ENCODE measurements around the gene EMX1. TPM values are rescaled to one million over a fixed set of nuclear protein-coding genes. Genes with fewer than 3 reads are reported as not detected.
"Not testable (repeated sequence)": the region's sequence is repeated elsewhere in the genome, so short reads cannot be mapped to it uniquely, and the experiment has no call there.

Gene EMX1
- polyA plus RNA-seq, 4 donors = 44.8 to 76.8 (median 52.2) TPM

- DNase-seq (ENCODE audit: low read depth in 4 of 4, low spot score in 2 of 4) = no peak
Measured at GRCh38 chr2:72898585-72898906, 18.8 kb upstream of the EMX1 start.

DNA sequence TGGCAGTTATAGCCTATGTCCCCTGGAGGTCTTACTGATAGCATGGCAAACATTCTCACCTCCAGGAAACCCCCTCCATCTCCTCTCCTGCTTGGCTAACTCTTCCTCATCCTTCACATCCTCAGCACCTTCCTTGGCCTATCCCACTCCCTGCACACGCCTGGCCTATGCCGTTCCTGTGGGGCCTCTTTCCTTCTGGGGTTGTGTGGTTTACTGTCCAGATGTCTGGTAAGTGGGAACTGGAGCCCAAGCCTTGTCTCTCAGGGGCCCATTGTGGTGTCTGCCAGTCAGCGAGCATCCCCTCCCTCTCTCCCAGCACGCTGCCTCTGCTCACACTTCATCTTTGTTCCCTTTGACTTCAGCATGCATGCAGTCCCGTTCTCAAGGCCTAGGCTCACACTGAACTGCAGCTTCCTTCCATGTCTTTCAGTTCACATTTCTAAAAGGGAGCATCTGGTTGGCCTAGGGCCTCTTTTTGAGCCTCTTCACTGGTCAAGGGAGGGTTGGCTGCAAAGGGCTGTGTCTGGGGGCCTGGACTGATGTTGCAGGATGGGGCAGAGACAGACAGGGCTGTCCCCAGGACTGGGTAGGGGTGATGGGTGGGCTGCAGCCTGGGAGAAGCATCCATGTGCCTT, 17.0 kb upstream of the EMX1 start:
- DNase-seq (ENCODE audit: low read depth in 4 of 4, low spot score in 2 of 4) = no peak

DNA sequence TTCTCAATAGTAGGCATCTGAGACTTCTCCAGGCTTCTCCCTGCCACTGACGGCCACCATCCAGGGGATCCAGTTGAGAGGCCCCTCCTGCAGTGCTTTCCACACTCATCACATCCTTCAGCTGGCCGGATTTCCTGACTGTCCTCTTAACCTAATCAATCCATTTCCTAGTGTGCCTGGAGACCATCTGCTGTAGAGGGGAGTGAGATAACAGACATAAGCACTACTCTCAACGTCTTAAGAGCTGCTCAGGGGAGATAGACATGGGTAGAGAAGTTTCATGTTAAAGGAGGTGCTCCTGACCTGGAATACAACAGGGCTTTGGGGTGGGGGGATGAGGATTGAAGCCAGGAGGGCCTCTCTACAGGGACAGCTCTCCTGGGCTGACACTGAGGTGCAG, 15.9 kb upstream of the EMX1 start:
- no peak for DNase-seq (ENCODE audit: low read depth in 4 of 4, low spot score in 2 of 4)

DNA sequence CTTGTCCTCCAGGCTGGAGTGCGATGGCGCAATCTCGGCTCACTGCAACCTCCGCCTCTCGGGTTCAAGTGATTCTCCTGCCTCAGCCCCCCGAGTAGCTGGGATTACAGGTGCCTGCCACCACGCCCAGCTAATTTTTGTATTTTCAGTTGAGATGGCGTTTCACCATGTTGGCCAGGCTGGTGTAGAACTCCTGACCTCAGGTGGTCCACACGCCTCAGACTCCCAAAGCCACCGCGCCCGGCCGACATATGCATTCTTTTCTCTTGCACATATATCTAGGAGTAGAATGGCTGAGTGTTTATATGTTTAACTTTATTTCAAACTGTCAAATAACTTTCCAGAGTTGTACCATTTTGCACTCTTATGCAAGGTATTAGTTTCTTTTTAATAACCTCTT, 9.9 kb upstream of the EMX1 start:
- DNase-seq (ENCODE audit: low read depth in 4 of 4, low spot score in 2 of 4) = not testable (repeated sequence)

GRCh38 chr2:72908741-72909140, 8.6 kb upstream of the EMX1 start:
- no peak for DNase-seq (ENCODE audit: low read depth in 4 of 4, low spot score in 2 of 4)

- DNase-seq (ENCODE audit: low read depth in 4 of 4, low spot score in 2 of 4) = no peak
Measured at GRCh38 chr2:72911256-72911655, 6.1 kb upstream of the EMX1 start.

DNA sequence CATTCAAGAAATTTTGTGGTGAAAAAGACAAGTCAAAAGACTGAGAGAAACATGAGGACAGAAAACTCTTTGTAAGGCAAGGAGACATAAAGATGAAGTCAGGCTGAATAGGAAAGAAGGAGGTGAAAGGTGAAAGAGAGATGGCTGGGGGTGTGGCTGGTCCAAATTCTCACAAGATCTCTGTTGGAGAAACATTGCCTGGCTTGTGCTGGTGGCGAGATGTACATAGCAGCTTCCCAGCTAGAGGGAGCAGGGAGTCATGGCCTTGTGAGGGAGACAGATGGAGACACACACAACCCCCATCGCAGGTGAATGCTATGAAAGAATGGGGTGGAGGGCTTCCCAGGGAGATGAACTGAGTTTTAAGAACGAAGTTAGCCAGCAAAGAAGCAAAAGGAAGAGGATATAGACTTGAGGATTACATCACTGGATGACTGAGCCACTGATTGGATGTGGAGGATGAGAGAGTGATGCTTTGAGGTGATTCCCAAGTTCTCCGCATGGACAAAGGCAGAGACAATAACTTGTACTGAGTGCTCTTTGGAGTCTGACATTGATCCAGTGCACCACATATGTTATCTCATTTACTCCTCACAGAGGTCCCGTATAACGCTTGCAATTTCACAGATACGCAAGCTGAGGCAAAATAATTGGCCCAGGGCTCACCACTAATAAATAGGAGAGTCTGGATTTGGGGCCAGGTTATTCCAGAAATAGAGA, 3.7 kb upstream of the EMX1 start:
- DNase-seq (ENCODE audit: low read depth in 4 of 4, low spot score in 2 of 4) = no peak

- no peak for DNase-seq (ENCODE audit: low read depth in 4 of 4, low spot score in 2 of 4)
Measured at GRCh38 chr2:72914206-72914559, 3.1 kb upstream of the EMX1 start.

DNA sequence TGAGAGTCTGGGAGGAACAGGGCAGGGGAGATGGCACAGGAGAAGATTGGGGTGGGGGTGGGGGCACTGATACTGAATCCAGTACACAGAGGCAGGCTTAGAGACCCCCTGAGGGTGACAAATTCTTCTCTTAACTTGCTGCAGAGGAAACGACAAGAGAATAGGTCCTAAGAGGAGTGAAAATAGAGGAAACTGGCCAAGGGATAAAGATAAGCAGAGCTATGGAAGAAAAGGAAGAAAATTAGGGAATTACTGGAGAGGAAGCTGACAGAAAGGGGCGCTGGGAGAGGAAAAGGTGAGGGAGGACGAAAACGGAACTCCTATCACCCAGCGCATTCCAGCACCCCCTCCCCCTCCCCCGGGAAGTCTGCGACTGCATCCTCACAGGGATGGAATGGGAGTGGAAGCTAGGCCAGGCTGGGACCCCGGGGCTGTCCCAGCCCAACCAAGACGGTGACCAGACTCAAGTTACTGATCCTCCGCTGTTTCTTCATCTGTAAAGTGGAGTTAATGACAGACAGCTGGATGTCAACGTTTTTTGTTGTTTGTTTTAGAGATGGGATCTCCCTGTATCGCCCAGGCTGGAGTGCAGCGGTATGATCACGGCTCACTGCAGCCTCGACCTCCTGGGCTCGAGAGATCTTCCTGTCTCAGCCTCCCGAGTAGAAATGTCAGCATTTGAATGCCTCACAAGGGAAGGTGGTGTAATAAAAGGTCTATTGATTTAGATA, 2.6 kb upstream of the EMX1 start:
- no peak for DNase-seq (ENCODE audit: low read depth in 4 of 4, low spot score in 2 of 4)

GRCh38 chr2:72915320-72915906, 1.9 kb upstream of the EMX1 start:
- DNase-seq (ENCODE audit: low read depth in 4 of 4, low spot score in 2 of 4) = no peak

DNA sequence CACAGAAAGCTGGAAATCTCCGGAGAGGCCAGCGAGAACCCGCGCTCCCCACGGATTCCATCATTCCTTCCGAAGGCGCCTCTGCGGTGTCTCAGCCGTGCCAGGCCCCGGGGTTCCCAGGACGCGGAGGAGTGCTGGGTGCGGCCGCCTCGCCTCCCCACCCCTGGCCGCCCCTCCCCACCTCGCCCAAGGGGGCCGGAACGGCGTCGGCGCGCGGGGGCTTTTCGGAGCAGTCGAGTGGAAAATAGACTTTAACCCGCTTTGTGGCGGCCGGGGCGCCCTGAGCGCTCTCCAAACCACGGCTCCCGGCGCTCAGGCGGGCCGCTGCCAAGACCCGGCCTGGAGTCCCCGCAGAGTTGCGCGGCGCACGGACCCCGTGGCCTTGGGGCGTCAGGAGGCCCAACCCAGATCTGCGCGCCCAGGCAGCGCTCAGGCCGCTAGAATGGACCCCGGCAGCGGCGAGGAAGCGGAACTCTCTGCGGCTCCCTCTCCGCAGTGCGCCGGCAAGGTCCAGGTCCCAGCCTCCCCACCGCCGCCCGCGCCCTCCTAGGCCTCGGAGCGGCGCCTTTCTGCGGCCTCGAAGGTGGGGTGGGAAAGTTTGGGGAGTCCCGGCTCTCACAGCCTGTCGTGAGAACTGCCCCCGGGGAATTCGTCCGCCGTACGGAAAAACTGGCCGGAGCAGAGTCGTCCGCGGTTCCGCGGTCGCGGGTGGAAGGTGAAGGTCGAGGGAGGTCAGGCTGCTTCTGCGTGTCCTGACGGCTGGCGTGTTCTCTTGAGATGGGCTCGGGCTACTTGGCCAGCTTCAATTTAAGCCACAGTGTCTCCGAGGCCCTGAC, 1.2 kb upstream of the EMX1 start:
- no peak for DNase-seq (ENCODE audit: low read depth in 4 of 4, low spot score in 2 of 4)

DNA sequence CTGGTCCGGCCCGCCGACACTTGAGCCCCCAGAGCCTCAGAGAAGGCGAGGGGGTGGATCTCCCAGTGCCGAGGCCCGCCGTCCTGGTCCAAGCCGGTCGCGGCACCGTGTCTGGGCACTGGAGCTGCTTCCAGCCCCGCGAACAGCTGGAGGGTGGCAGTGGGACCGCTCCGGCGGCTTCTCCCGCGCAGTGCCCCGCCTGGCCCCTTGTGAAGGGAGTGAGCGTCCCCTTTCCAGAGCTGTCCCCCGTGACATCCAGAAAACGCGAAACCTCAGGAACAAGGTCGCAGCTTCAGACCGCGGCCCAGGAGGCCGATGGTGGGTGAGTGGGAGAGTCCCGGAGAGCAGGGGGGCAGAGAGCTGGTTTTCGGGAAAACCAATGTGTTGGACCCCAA, 579 bp upstream of the EMX1 start:
- DNase-seq (ENCODE audit: low read depth in 4 of 4, low spot score in 2 of 4) = no peak

- no peak for DNase-seq (ENCODE audit: low read depth in 4 of 4, low spot score in 2 of 4)
Measured at GRCh38 chr2:72917877-72918553, 696 bp downstream of the EMX1 start.

DNA sequence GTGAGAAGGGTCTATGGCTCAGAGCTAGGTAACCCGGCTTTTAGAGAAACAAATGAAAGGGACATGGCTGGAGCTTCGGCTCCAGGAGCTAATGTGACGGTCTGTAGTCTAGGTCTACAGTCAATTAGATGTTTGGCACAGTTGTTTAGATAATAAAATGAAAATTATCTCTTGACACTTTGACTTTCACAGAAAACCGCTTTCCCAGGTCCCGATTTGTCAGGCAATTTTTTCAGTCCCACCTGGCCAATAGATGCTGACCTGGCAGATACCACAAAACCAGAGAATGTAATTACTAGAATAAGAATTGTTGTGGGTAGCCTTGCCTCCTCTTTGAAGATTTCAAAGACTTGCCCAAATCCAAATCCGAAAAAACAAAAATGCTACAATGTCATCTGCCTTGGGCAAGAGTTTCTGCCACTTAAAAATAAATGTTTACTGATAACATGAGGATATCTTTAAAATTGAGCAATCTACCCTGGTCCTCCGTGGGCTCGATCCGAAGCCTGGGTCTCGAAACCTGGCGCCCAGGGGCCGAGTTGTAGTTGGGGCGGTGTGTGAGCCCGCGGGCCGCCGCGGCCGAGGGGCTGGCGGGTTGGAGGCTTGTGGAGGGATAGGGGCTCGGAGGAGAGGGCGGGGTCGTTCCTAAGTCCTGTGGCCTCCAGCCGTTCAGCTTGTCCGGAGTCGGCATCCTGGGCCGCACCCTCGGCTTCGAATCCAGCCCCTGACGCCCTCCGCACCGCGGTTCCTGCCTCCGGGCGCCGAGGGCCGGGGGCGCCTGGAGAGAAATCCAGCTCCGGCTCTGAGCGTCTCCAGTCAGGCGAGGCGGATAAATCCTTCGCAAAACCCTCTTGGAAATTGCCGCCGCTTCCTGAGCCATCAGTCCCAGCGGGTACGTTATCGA, 2.3 kb downstream of the EMX1 start:
- DNase-seq (ENCODE audit: low read depth in 4 of 4, low spot score in 2 of 4) = no peak

- no peak for DNase-seq (ENCODE audit: low read depth in 4 of 4, low spot score in 2 of 4)
Measured at GRCh38 chr2:72920318-72921087, 3.2 kb downstream of the EMX1 start.

GRCh38 chr2:72921088-72921851, 4.0 kb downstream of the EMX1 start:
- no peak for DNase-seq (ENCODE audit: low read depth in 4 of 4, low spot score in 2 of 4)

DNA sequence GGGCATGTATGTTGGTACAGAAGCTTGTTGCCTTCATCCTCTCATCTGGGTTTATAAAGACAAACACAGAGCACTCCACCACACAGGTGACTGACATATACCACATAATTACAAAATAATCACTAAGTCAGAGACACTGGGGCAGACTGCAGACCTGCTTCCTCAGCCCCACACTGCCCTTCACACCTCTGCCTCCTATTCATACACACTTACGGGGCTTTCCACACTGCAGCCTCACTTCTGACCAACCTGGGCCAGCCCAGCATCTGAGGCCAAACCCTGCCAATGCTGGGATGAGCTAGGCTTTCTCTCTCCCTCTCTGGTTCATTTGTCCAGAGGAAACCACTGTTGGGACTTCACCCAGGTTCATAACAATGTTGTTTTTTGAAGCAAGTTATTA, 4.5 kb downstream of the EMX1 start:
- DNase-seq (ENCODE audit: low read depth in 4 of 4, low spot score in 2 of 4) = no peak

DNA sequence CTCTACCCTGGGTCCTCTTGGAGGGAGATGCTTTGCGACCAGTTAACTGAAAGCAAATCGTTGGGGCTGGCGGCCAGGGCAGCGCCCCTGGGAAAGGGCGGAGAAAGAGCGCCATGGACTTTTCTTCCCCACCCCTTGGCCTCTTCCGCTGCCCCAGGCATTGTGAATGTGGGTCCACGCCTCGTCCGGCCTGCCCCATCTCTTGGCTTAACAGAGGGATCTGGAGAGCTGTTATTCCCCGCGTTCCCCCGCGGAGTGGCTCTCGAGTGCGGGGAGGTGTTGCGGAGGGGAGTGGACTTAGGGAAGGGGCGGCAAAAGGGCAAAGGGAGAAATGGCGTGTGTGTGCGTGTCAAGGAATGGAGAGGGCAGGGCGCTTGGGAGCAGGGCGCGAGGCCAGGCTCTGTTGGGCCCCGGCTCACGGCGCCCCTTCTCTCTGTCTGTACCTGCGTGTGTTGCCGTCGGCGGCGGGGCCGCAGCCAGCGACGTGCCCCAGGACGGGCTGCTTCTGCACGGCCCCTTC, 6.6 kb downstream of the EMX1 start:
- DNase-seq (ENCODE audit: low read depth in 4 of 4, low spot score in 2 of 4) = no peak

Data from left renal cortex interstitium (tissue), 4 donors.